Endothelial cell (in vitro differentiated cells): ENCODE data around the gene CRACR2B. TPM values are rescaled to one million over a fixed set of nuclear protein-coding genes. Genes with fewer than 3 reads are reported as not detected.

Experiments used
- DNase-seq: peaks from one replicate; pipeline ENCODE4 v3.0.0; 2021; ENCODE audit warnings: low spot score
- H3K27ac Mint-ChIP-seq: one replicate; pipeline ENCODE4 v1.8.0; 2021; ENCODE audit warnings: mixed read lengths, inconsistent platforms; ENCODE audit not compliant: unreplicated experiment
- H3K27me3 Mint-ChIP-seq: one replicate; pipeline ENCODE4 v1.8.0; 2021; ENCODE audit warnings: mild to moderate bottlenecking, moderate library complexity, mixed read lengths, inconsistent platforms; ENCODE audit not compliant: unreplicated experiment
- H3K36me3 Mint-ChIP-seq: one replicate; pipeline ENCODE4 v1.8.0; 2021; ENCODE audit warnings: mild to moderate bottlenecking, low read depth, mixed read lengths, inconsistent platforms; ENCODE audit not compliant: unreplicated experiment
- H3K4me1 Mint-ChIP-seq: one replicate; pipeline ENCODE4 v1.8.0; 2021; ENCODE audit warnings: mild to moderate bottlenecking, mixed read lengths, inconsistent platforms; ENCODE audit not compliant: unreplicated experiment
- H3K4me3 Mint-ChIP-seq: one replicate; pipeline ENCODE4 v1.8.0; 2021; ENCODE audit warnings: mild to moderate bottlenecking, mixed read lengths, inconsistent platforms; ENCODE audit not compliant: unreplicated experiment
- H3K9me3 Mint-ChIP-seq: one replicate; pipeline ENCODE4 v1.8.0; 2021; ENCODE audit warnings: mixed read lengths, inconsistent platforms; ENCODE audit not compliant: unreplicated experiment
- CTCF ChIP-seq: fragments of 200-600 bp; sonication (generic); IDR thresholded peaks from one replicate; pipeline ENCODE4 v1.5.0; 2021; ENCODE audit warnings: antibody characterized with exemption; ENCODE audit not compliant: unreplicated experiment
- total RNA-seq: library from RNA; stranded (reverse); fragmentation: NEBNext Ultra II Directional; extraction: Animal tissue kit (Norgen Biotek cat#: 25700); gene quantifications from one replicate; pipeline ENCODE4 v1.2.1, GENCODE V29; 2021; ENCODE audit not compliant: unreplicated experiment

Gene CRACR2B
- total RNA-seq, 1 donor from 2014 or later, result 28.8 TPM

- Mint-ChIP-seq H3K4me1 (no peaks in the 10 kb centered on the region), H3K4me3 (no peak overlapping the region), H3K27ac (no peak overlapping the region), H3K27me3 (peaks cover 6% of the 10 kb centered on the region), H3K9me3 (no peaks in the 10 kb centered on the region), H3K36me3 (no peaks in the 10 kb centered on the region)
- no peak for DNase-seq
- TF ChIP-seq CTCF, result no peak
These were observed 6.0 kb upstream of the CRACR2B start for GRCh38 chr11:821512-822371.

GRCh38 chr11:823441-824291 lies 4.1 kb upstream of the CRACR2B start:
- no peaks in the 10 kb centered on the region for H3K36me3 Mint-ChIP-seq
- no peak overlapping the region for H3K4me3 Mint-ChIP-seq
- H3K4me1 Mint-ChIP-seq, result peaks cover 11% of the 10 kb centered on the region
- no peak overlapping the region for H3K27ac Mint-ChIP-seq
- H3K9me3 Mint-ChIP-seq, result no peaks in the 10 kb centered on the region
- H3K27me3 Mint-ChIP-seq, result peaks cover 10% of the 10 kb centered on the region
- TF ChIP-seq CTCF, result no peak
- no peak for DNase-seq

GRCh38 chr11:824292-824880 lies 3.3 kb upstream of the CRACR2B start:
- H3K9me3 Mint-ChIP-seq, result no peaks in the 10 kb centered on the region
- no peak overlapping the region for H3K27ac Mint-ChIP-seq
- no peak overlapping the region for H3K4me3 Mint-ChIP-seq
- peaks cover 12% of the 10 kb centered on the region for H3K27me3 Mint-ChIP-seq
- DNase-seq, result peak; percentile 4
- peaks cover 18% of the 10 kb centered on the region for H3K4me1 Mint-ChIP-seq
- H3K36me3 Mint-ChIP-seq, result no peaks in the 10 kb centered on the region
- no peak for TF ChIP-seq CTCF

DNA sequence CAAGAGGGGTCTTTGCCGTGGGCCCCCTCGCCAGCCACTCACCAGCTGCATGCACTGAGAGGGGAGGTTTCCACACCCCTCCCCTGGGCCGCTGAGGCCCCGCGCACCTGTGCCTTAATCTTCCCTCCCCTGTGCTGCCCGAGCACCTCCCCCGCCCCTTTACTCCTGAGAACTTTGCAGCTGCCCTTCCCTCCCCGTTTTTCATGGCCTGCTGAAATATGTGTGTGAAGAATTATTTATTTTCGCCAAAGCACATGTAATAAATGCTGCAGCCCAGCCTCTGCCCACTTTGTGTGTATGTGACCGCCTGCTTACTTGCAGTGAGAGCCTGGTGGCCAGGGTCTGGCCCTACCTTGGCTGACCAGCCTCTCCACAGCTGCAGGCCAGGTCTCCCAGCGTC lies 2.8 kb upstream of the CRACR2B start:
- H3K36me3 Mint-ChIP-seq, result no peaks in the 10 kb centered on the region
- H3K4me3 Mint-ChIP-seq, result no peak overlapping the region
- no peak overlapping the region for H3K27ac Mint-ChIP-seq
- no peak for DNase-seq
- peaks cover 12% of the 10 kb centered on the region for H3K27me3 Mint-ChIP-seq
- H3K9me3 Mint-ChIP-seq, result no peaks in the 10 kb centered on the region
- H3K4me1 Mint-ChIP-seq, result peaks cover 18% of the 10 kb centered on the region
- no peak for TF ChIP-seq CTCF
